Vagina (tissue), 2 donors: ENCODE results near the gene MRPL20.

Experiments used
- CTCF ChIP-seq, 3 experiments: fragments of 450-650 bp in 2 of 3; fragments of 200-600 bp in 1 of 3; sonication (generic) in 1 of 3; IDR thresholded peaks; one replicate each; pipeline ENCODE4 v1.5.1; 2017 to 2019; ENCODE audit warnings: antibody characterized with exemption in 3 of 3, mild to moderate bottlenecking in 2 of 3, moderate library complexity in 2 of 3
- POLR2A ChIP-seq, 2 donors: fragments of 450-650 bp; IDR thresholded peaks; one replicate each; pipeline ENCODE4 v1.6.1; 2017; ENCODE audit warnings: antibody characterized with exemption in 2 of 2, mild to moderate bottlenecking in 2 of 2, moderate library complexity in 2 of 2
- POLR2AphosphoS5 ChIP-seq, 2 donors: sonication (generic); formaldehyde crosslinking; IDR thresholded peaks; one replicate each; pipeline ENCODE4 v1.9.0; 2017; ENCODE audit warnings: antibody characterized with exemption in 2 of 2, mild to moderate bottlenecking in 2 of 2, low read depth in 1 of 2; ENCODE audit not compliant: insufficient read depth in 1 of 2

- TF ChIP-seq CTCF (IDR thresholded peaks at IDR 0.05) (no peak), POLR2A (IDR thresholded peaks at IDR 0.05) (no peak), POLR2AphosphoS5 (IDR thresholded peaks at IDR 0.05; ENCODE audit: insufficient read depth in 1 of 2, low read depth in 1 of 2) (peak in 1 of 2 donors; percentile 9)
Measured at GRCh38 chr1:1442069-1442770, 35.1 kb upstream of the MRPL20 start.
